Caco-2 (cell line): ENCODE measurements around the gene CRYGB. TPM values are rescaled to one million over a fixed set of nuclear protein-coding genes. Genes with fewer than 3 reads are reported as not detected.
A peak's percentile ranks its signal among the peaks of the same experiment; 100 is the strongest.

ENCODE experiments used
- BruUV-seq: library from RNA; stranded (reverse); fragments of 400-500 nt; replicated peaks from 2 replicates; lab custom pipeline; 2021; lab: Mats Ljungman, UMichigan
- CTCF ChIA-PET: fragments of 300-600 bp; sonication (Branson Sonifier 250); formaldehyde crosslinking; loops from one replicate; lab custom pipeline; 2022; ENCODE audit warnings: antibody characterized with exemption; lab: Charles Lee
- POLR2A ChIA-PET: fragments of 300-600 bp; sonication (Branson Sonifier 250); formaldehyde crosslinking; loops from one replicate; lab custom pipeline; 2022; ENCODE audit warnings: antibody characterized with exemption; lab: Charles Lee
- DNase-seq, 2 experiments: peaks; one replicate each; pipeline versions ENCODE4 v3.0.0 to v3.0.0-alpha.2; 2020 to 2022
- H3K27me3 ChIP-seq: replicated peaks from 2 replicates; pipeline ENCODE4 v1.6.0; 2011; ENCODE audit warnings: low read length; ENCODE audit not compliant: control insufficient read depth, insufficient read depth
- H3K36me3 ChIP-seq: 2 replicates; pipeline ENCODE4 v1.5.1; 2011; ENCODE audit warnings: low read length; ENCODE audit not compliant: control insufficient read depth, insufficient read depth
- H3K4me1 ChIP-seq: fragments of 250-450 bp; sonication (Bioruptor Pico); 2 replicates; pipeline ENCODE4 v1.5.1; 2020; ENCODE audit warnings: mild to moderate bottlenecking
- H3K4me3 ChIP-seq: 2 replicates; pipeline ENCODE4 v1.5.1; 2011; ENCODE audit warnings: low read depth, mild to moderate bottlenecking, control low read depth, low read length
- H3K9me3 ChIP-seq: fragments of 250-450 bp; sonication (Bioruptor Pico); 2 replicates; pipeline ENCODE4 v1.5.1; 2020; ENCODE audit warnings: mild to moderate bottlenecking, moderate library complexity
- H3K27ac Mint-ChIP-seq: one replicate; pipeline ENCODE4 v1.8.0; 2022; ENCODE audit warnings: mixed read lengths; ENCODE audit not compliant: unreplicated experiment
- H3K27me3 Mint-ChIP-seq: one replicate; pipeline ENCODE4 v1.8.0; 2022; ENCODE audit warnings: mixed read lengths; ENCODE audit not compliant: insufficient read depth, unreplicated experiment
- H3K36me3 Mint-ChIP-seq: one replicate; pipeline ENCODE4 v1.8.0; 2022; ENCODE audit warnings: mild to moderate bottlenecking, mixed read lengths; ENCODE audit not compliant: insufficient read depth, unreplicated experiment
- H3K4me1 Mint-ChIP-seq: one replicate; pipeline ENCODE4 v1.8.0; 2022; ENCODE audit warnings: low read depth, mixed read lengths; ENCODE audit not compliant: unreplicated experiment
- H3K4me3 Mint-ChIP-seq: one replicate; pipeline ENCODE4 v1.8.0; 2022; ENCODE audit warnings: mild to moderate bottlenecking, moderate library complexity, mixed read lengths; ENCODE audit not compliant: unreplicated experiment
- H3K9me3 Mint-ChIP-seq: one replicate; pipeline ENCODE4 v1.8.0; 2022; ENCODE audit warnings: mixed read lengths; ENCODE audit not compliant: unreplicated experiment
- intact Hi-C: fragments of 100-400 bp; cut with micrococcal nuclease; formaldehyde crosslinking; loops from one replicate; pipeline ENCODE4 v1.10.0; 2022; ENCODE audit not compliant: unreplicated experiment
- total RNA-seq: library from RNA; stranded (reverse); gene quantifications from 2 replicates; pipeline ENCODE4 v1.2.3, GENCODE V29; 2022
- TF ChIP-seq, protein P1 (sequence below), 2 experiments: fragments of 200-600 bp in 1 of 2; IDR thresholded peaks; 1 replicate in 1 of 2; 2 replicates in 1 of 2; pipeline versions ENCODE4 v1.5.1 to v1.8.0; 2011 to 2022; ENCODE audit warnings: antibody characterized with exemption in 1 of 2, control low read depth in 1 of 2, inconsistent platforms in 1 of 2, low read depth in 1 of 2, low read length in 1 of 2, mild to moderate bottlenecking in 1 of 2, moderate library complexity in 1 of 2; ENCODE audit not compliant: insufficient read depth in 1 of 2, severe bottlenecking in 1 of 2, unreplicated experiment in 1 of 2

Gene CRYGB
- total RNA-seq, 1 experiment from 2014 or later: not detected

DNA sequence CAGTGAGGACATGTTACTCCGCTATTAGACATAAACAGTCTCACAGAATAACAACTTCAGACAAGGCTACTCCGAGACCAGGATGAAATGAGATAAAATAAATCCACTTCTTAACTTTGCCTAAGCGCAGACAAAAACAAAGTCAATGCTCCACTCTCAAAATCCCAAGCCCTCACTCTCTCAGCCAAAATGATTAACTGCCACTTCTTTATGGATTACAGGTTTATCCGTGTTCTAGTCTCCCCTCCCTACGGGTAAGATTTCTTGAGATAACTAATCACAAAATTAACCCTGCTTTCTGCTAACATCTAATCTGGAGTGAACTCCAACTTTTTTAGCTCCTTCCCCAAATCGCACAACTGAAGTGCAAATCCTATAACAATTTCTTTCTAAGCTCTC, 15.2 kb downstream of the CRYGB start:
- no peak overlapping the region for H3K4me3 ChIP-seq
- H3K9me3 Mint-ChIP-seq: no peaks in the 10 kb centered on the region
- BruUV-seq: no TSS peak
- TF ChIP-seq, protein P1, sequence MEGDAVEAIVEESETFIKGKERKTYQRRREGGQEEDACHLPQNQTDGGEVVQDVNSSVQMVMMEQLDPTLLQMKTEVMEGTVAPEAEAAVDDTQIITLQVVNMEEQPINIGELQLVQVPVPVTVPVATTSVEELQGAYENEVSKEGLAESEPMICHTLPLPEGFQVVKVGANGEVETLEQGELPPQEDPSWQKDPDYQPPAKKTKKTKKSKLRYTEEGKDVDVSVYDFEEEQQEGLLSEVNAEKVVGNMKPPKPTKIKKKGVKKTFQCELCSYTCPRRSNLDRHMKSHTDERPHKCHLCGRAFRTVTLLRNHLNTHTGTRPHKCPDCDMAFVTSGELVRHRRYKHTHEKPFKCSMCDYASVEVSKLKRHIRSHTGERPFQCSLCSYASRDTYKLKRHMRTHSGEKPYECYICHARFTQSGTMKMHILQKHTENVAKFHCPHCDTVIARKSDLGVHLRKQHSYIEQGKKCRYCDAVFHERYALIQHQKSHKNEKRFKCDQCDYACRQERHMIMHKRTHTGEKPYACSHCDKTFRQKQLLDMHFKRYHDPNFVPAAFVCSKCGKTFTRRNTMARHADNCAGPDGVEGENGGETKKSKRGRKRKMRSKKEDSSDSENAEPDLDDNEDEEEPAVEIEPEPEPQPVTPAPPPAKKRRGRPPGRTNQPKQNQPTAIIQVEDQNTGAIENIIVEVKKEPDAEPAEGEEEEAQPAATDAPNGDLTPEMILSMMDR (IDR thresholded peaks at IDR 0.05; ENCODE audit: insufficient read depth in 1 of 2, low read depth in 1 of 2, low read length in 1 of 2, severe bottlenecking in 1 of 2, unreplicated experiment in 1 of 2): no peak
- H3K4me1 ChIP-seq: peaks cover 44% of the 10 kb centered on the region
- H3K27me3 ChIP-seq: no peaks in the 10 kb centered on the region
- no peak overlapping the region for H3K4me3 Mint-ChIP-seq
- H3K4me1 Mint-ChIP-seq: peaks cover 31% of the 10 kb centered on the region
- peak overlapping the region; percentile 56 for H3K27ac Mint-ChIP-seq
- CTCF ChIA-PET: interaction anchor here (1.0 kb wide), 2 partner anchors 21 to 45 kb away, joined by 6 read pairs; no protein-coding TSS in a partner anchor
- no peaks in the 10 kb centered on the region for H3K27me3 Mint-ChIP-seq
- intact Hi-C loops: loop anchor here (2.0 kb wide), 1 partner anchor 14 kb away; no protein-coding TSS in a partner anchor
- DNase-seq: no peak
- POLR2A ChIA-PET: interaction anchor here (1.2 kb wide), 1 partner anchor 29 kb away, joined by 3 read pairs; no protein-coding TSS in a partner anchor
- H3K36me3 ChIP-seq: no peaks in the 10 kb centered on the region
- H3K9me3 ChIP-seq: no peaks in the 10 kb centered on the region
- peaks cover 2% of the 10 kb centered on the region for H3K36me3 Mint-ChIP-seq

DNA sequence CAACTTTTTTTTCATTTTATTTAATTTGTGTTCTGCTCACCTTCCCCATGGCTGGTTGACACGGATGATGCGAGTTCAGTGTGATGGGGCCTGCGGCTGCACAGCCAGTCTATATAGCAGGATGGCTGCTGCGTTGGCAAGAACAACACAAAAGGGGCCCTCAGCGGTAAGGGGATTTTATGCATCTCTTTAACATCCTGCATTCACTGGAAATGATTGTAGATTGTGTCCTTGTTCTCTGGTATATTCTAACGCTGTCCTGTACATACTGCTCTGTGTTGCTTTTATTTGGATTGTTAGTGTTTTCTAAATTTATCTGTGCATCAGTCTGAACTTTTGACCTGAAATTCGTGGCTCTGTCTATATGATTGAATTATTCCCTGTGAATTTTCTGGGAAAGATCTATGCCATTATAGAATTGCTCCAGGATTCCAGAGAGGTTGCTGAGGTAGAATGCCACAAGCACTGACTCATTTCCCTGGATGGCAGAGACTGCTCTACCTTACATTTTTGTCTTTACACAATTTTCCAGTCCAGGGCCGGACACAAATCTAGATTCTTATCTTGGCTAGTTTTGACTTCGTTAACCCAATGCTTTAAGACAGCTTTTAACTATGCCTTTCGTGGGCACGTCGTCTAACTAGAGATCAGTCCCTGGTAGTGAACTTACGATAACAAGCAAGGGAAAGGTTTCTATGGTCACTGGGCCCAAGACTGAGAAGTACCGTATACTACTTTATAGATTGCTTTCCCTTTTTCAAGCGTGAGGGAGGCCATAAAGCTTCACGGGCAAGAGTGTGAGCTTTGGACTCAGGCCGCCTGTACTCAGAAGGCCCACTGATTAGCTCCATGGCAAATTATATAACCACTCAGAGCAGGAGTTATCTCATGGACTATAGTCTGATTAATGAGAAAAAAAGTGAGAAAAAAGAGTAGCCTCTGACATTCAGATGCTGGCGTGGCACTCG, 15.9 kb downstream of the CRYGB start, which contains the start of gene CRYGC:
CRYGC (minus strand) TSS at position 85 of the 968 bp plus-strand sequence; CDS start at position 49, 36 bp downstream.
- peaks cover 9% of the 10 kb centered on the region for H3K36me3 Mint-ChIP-seq
- DNase-seq: peak; percentile 57 to 80
- Histone ChIP-seq H3K4me1 (peaks cover 42% of the 10 kb centered on the region), H3K27me3 (no peaks in the 10 kb centered on the region), H3K4me3 (no peak within 1 kb of the TSS), H3K36me3 (no peaks in the 10 kb centered on the region), H3K9me3 (no peaks in the 10 kb centered on the region)
- H3K4me3 Mint-ChIP-seq: peak within 1 kb of the TSS; percentile 10
- intact Hi-C loops: loop anchor here (2.0 kb wide), 1 partner anchor 13 kb away; no protein-coding TSS in a partner anchor
- peak within 1 kb of the TSS; percentile 56 for H3K27ac Mint-ChIP-seq
- H3K9me3 Mint-ChIP-seq: no peaks in the 10 kb centered on the region
- no peaks in the 10 kb centered on the region for H3K27me3 Mint-ChIP-seq
- ChIA-PET CTCF (interaction anchor here (0.6 to 1.0 kb wide), 4 partner anchors 20 to 90 kb away, joined by 3 to 6 read pairs (median 4); no protein-coding TSS in a partner anchor), POLR2A (interaction anchor here (1.2 kb wide), 1 partner anchor 28 kb away, joined by 3 read pairs; no protein-coding TSS in a partner anchor)
- H3K4me1 Mint-ChIP-seq: peaks cover 37% of the 10 kb centered on the region
- no TSS peak for BruUV-seq
- TF ChIP-seq, protein P1 (IDR thresholded peaks at IDR 0.05; ENCODE audit: insufficient read depth in 1 of 2, low read depth in 1 of 2, low read length in 1 of 2, severe bottlenecking in 1 of 2, unreplicated experiment in 1 of 2): no peak

DNA sequence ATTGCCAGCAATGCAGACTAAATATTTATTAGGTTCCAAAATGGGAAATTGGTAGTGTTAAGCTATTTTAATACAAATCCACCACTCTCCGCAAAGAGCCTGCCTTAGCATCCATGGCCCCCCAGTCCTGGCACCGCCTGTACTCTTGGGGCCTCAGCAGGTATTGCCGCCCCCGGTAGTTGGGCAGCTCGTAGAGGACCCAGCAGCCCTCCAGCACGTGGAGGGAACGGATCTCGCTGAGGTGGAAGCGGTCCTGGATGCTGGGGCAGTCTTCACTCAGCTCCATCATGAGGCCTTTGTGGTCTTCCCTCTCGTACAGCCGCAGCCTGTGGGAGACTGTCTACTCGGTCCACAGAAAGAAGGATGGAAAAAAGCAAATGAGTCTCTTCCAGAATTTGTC, 17.8 kb downstream of the CRYGB start:
- H3K4me1 ChIP-seq: peaks cover 36% of the 10 kb centered on the region
- peaks cover 10% of the 10 kb centered on the region for H3K36me3 Mint-ChIP-seq
- TF ChIP-seq, protein P1 (IDR thresholded peaks at IDR 0.05; ENCODE audit: insufficient read depth in 1 of 2, low read depth in 1 of 2, low read length in 1 of 2, severe bottlenecking in 1 of 2, unreplicated experiment in 1 of 2): no peak
- intact Hi-C loops: no loop called here
- H3K36me3 ChIP-seq: no peaks in the 10 kb centered on the region
- POLR2A ChIA-PET: no interaction called here
- no peak overlapping the region for H3K4me3 ChIP-seq
- peaks cover 41% of the 10 kb centered on the region for H3K4me1 Mint-ChIP-seq
- no TSS peak for BruUV-seq
- DNase-seq: no peak
- no peaks in the 10 kb centered on the region for H3K9me3 ChIP-seq
- H3K27ac Mint-ChIP-seq: no peak overlapping the region
- no peaks in the 10 kb centered on the region for H3K27me3 Mint-ChIP-seq
- no peaks in the 10 kb centered on the region for H3K9me3 Mint-ChIP-seq
- H3K4me3 Mint-ChIP-seq: no peak overlapping the region
- CTCF ChIA-PET: no interaction called here
- no peaks in the 10 kb centered on the region for H3K27me3 ChIP-seq
